Neural progenitor cell (in vitro differentiated cells): ENCODE measurements around the gene CEP57L1.

ENCODE experiments used
- CTCF ChIP-seq: fragments of 200-600 bp; sonication (generic); IDR thresholded peaks from 2 replicates; pipeline ENCODE4 v1.5.1; 2017; ENCODE audit warnings: antibody characterized with exemption, mild to moderate bottlenecking
- EZH2 ChIP-seq: fragments of 200-600 bp; sonication (generic); IDR thresholded peaks from 2 replicates; pipeline ENCODE4 v1.6.1; 2017; ENCODE audit warnings: antibody characterized with exemption, mild to moderate bottlenecking, moderate library complexity
- EZH2phosphoT487 ChIP-seq: fragments of 200-600 bp; sonication (generic); IDR thresholded peaks from 2 replicates; pipeline ENCODE4 v1.6.1; 2017; ENCODE audit warnings: antibody characterized with exemption

GRCh38 chr6:109082188-109082577 is 13.1 kb upstream of the CEP57L1 start:
- TF ChIP-seq CTCF (no peak), EZH2phosphoT487 (no peak), EZH2 (no peak)
